Psoas muscle (tissue), 8 donors: ENCODE results near the gene BTBD9. TPM values are rescaled to one million over a fixed set of nuclear protein-coding genes. Genes with fewer than 3 reads are reported as not detected.
A peak's percentile ranks its signal among the peaks of the same experiment; 100 is the strongest.
"Not testable (repeated sequence)": the region's sequence is repeated elsewhere in the genome, so short reads cannot be mapped to it uniquely, and the experiment has no call there.

Source experiments
- ATAC-seq, 4 donors: fragments of 200-7000 bp; cut with Tn5 transposase; one replicate each; pipeline ENCODE4 v1.9.1; 2020; ENCODE audit warnings: moderate library complexity in 3 of 4, mild to moderate bottlenecking in 2 of 4
- DNase-seq, 2 donors: peaks; one replicate each; pipeline ENCODE4 v3.0.0-alpha.2; 2020
- H3K27ac ChIP-seq: fragments of 200-600 bp; one replicate; pipeline ENCODE4 v1.8.0; 2022
- H3K27me3 ChIP-seq, 3 donors: fragments of 200-600 bp in 1 of 3; one replicate each; pipeline versions ENCODE4 v1.6.1 to v1.8.0; 2013 to 2022; ENCODE audit warnings: low read length in 2 of 3, mild to moderate bottlenecking in 2 of 3, moderate library complexity in 1 of 3; ENCODE audit not compliant: insufficient read depth in 3 of 3
- H3K36me3 ChIP-seq, 2 donors: fragments of 200-600 bp in 1 of 2; one replicate each; pipeline versions ENCODE4 v1.6.1 to v1.8.0; 2013 to 2022; ENCODE audit warnings: low read depth in 1 of 2, mild to moderate bottlenecking in 1 of 2, moderate library complexity in 1 of 2; ENCODE audit not compliant: insufficient read depth in 1 of 2
- H3K4me1 ChIP-seq: fragments of 200-600 bp; one replicate; pipeline ENCODE4 v1.8.0; 2022
- H3K4me3 ChIP-seq: fragments of 200-600 bp; one replicate; pipeline ENCODE4 v1.8.0; 2022; ENCODE audit warnings: mild to moderate bottlenecking
- H3K9me3 ChIP-seq: fragments of 200-600 bp; one replicate; pipeline ENCODE4 v1.8.0; 2022
- WGBS, 3 donors: extraction: QIAGEN DNeasy Blood & Tissue Kit; methylation state at CpG; one replicate each; pipeline versions ENCODE4 v1.1.6 to v1.1.7; 2013; 5-methylcytosine and 5-hydroxymethylcytosine counted together
- intact Hi-C, 2 donors: fragments of 100-400 bp; cut with DNase I; formaldehyde crosslinking; loops; one replicate each; pipeline versions ENCODE4 v1.11.0 to v1.14.2; 2022
- polyA plus RNA-seq, 3 donors: library from polyadenylated mRNA; stranded (reverse); fragments of 200-250 nt; gene quantifications; one replicate each; pipeline ENCODE4 v1.2.3, GENCODE V29; 2013
- total RNA-seq, 4 donors: library from RNA; stranded (reverse); fragmentation: NEBNext Ultra II Directional in 2 of 4; extraction: Animal tissue kit (Norgen Biotek cat#: 25700) in 2 of 4; gene quantifications; one replicate each; pipeline versions ENCODE4 v1.2.1 to v1.2.4, GENCODE V29; 2021 to 2023
- TF ChIP-seq, protein P1 (sequence below): fragments of 200-600 bp; IDR thresholded peaks from one replicate; pipeline ENCODE4 v1.8.0; 2022; ENCODE audit warnings: antibody characterized with exemption
- donor health status: healthy with polysubstance abuse.
- donor health status: DM: no; HTN: no; CAD: no; lungs with moderate emphysema.
- donor health status: Bipolar disorder and iron deficiency.
- donor health status: healthy.
- donor health status: DM: yes; HTN: yes; CAD: no.
- donor health status: DM: no; HTN: no; CAD: no.
- donor health status: DM: no; HTN: no; CAD: no.
- donor health status: DM: yes; HTN: yes; CAD: no.

The BTBD9 gene
- total and polyA plus RNA-seq, 7 donors, result 2.3 to 10.9 (median 8.4) TPM

DNA sequence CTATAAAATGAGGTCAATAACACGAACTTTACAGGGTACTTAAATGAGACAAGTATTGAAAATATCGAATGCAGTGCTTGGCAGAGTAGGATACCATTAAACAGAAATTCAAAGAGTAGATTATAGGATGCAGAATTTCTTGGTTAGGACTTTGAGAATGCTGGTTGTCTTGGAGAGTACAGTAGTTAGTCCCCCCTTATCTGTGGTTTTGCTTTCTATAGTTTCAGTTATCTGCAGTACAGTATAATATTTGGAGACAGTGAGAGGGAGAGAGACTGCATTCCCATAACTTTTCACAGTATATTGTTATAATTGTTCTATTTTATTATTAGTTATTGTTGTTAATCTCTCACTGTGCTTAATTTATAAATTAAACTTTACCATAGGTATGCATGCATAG is 290.5 kb downstream of the BTBD9 start:
- DNase-seq, result no peak
- no peak overlapping the region for H3K27ac ChIP-seq
- H3K4me1 ChIP-seq, result peaks cover 13% of the 10 kb centered on the region
- TF ChIP-seq, protein P1, sequence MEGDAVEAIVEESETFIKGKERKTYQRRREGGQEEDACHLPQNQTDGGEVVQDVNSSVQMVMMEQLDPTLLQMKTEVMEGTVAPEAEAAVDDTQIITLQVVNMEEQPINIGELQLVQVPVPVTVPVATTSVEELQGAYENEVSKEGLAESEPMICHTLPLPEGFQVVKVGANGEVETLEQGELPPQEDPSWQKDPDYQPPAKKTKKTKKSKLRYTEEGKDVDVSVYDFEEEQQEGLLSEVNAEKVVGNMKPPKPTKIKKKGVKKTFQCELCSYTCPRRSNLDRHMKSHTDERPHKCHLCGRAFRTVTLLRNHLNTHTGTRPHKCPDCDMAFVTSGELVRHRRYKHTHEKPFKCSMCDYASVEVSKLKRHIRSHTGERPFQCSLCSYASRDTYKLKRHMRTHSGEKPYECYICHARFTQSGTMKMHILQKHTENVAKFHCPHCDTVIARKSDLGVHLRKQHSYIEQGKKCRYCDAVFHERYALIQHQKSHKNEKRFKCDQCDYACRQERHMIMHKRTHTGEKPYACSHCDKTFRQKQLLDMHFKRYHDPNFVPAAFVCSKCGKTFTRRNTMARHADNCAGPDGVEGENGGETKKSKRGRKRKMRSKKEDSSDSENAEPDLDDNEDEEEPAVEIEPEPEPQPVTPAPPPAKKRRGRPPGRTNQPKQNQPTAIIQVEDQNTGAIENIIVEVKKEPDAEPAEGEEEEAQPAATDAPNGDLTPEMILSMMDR, result no peak
- no peaks in the 10 kb centered on the region for H3K9me3 ChIP-seq
- WGBS, 3 donors, result 94 to 97% (median 96%) methylated on average over 2 of the region's 2 CpGs
- intact Hi-C loops, result no loop called here
- H3K36me3 ChIP-seq, result no peaks in the 10 kb centered on the region
- no peak for ATAC-seq
- no peak overlapping the region for H3K4me3 ChIP-seq
- no peaks in the 10 kb centered on the region for H3K27me3 ChIP-seq

DNA sequence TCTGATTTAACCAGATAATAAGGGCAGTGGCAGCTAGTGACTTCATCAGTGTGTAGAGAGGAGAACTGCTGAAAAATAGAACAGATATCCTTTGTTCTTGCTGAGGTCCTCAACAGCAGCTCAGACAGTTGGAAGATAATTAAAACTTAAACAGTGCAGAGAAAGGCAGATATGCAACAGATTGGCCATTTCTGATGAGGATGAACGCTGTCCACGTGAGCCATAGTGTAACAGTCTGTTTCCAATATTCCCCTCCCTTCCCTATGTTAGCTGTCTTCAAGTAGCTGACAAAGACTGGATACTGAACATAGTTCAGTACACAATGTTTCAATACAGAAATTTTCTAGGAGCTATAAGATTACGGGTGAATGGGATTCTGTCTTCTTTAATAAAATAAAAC is 291.4 kb downstream of the BTBD9 start:
- WGBS, 3 donors, result 80 to 91% (median 84%) methylated on average over 3 of the region's 3 CpGs
- Histone ChIP-seq H3K36me3 (peaks cover 0 to 3% of the 10 kb centered on the region in 2 donors), H3K27me3 (no peaks in the 10 kb centered on the region), H3K9me3 (no peaks in the 10 kb centered on the region), H3K27ac (no peak overlapping the region), H3K4me1 (peaks cover 13% of the 10 kb centered on the region), H3K4me3 (no peak overlapping the region)
- intact Hi-C loops, result no loop called here
- DNase-seq (no peak), ATAC-seq (no peak)
- TF ChIP-seq, protein P1, result no peak

DNA sequence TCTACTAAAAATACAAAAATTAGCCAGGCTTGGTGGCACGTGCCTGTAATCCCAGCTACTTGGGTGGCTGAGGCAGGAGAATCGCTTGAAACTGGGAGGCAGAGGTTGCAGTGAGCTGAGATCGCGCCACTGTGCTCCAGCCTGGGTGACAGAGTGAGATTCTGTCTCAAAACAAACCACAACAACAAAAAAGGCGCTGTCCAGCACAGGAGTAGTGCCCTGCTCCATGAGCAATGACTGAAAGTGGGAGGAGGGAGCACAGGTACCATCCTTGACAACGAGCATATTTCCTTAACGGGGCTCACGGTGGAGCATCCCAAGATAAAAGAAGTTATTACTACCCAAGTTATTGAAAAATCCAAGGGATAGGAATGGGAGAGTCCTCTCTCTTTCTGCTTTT is 291.9 kb downstream of the BTBD9 start:
- H3K4me3 ChIP-seq, H3K27ac ChIP-seq, H3K36me3 ChIP-seq, H3K9me3 ChIP-seq, DNase-seq, H3K27me3 ChIP-seq, ATAC-seq, intact Hi-C loops: not testable (repeated sequence)
- H3K4me1 ChIP-seq, result peaks cover 13% of the 10 kb centered on the region
- WGBS, 3 donors, result 91 to 93% (median 92%) methylated on average over 8 of the region's 8 CpGs

DNA sequence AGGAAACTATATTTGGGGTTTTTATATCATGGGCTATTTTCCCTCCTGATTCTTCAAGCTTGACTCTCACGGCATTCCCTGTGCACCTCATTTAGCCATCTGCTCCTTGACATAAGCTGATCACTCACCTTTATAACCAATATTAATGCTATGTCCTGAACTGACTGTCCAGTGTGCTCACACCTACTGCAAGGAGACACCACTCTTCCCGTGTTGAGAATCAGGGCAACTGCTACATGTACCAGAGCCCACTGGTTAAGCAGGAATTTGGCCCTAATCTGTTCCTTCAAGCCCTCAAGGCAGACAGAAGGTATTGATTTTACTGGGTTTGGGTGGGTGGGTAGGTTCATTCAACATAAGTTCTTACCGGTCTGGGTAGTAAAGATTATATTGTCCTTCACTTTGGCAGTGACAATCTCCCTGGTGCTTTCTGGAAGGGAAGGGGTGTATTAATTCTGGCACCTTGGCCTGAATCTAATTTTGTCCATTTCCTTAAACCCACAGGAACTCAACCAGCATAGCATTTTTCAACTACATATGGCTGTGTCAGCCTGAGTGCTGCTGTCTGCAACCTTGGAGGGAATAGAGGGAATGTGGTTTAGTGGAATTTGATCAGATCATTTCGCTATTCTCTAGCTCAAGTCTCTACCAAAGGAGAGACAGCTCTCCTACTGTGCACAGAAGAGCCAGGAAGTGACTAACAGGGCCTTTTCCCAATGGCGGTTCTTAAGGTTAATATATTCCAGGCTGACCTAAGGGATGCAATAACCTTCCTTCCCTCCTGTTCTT is 293.2 kb downstream of the BTBD9 start:
- H3K9me3 ChIP-seq, result no peaks in the 10 kb centered on the region
- H3K27ac ChIP-seq, result no peak overlapping the region
- peaks cover 13% of the 10 kb centered on the region for H3K4me1 ChIP-seq
- 63 to 86% (median 76%) methylated on average over 5 of the region's 5 CpGs for WGBS, 3 donors
- TF ChIP-seq, protein P1, result no peak
- H3K4me3 ChIP-seq, result no peak overlapping the region
- intact Hi-C loops, result no loop called here
- H3K27me3 ChIP-seq, result no peaks in the 10 kb centered on the region
- ATAC-seq (peak in 2 of 4 donors; percentile 35 to 37), DNase-seq (no peak)
- H3K36me3 ChIP-seq, result peaks cover 0 to 3% of the 10 kb centered on the region in 2 donors

DNA sequence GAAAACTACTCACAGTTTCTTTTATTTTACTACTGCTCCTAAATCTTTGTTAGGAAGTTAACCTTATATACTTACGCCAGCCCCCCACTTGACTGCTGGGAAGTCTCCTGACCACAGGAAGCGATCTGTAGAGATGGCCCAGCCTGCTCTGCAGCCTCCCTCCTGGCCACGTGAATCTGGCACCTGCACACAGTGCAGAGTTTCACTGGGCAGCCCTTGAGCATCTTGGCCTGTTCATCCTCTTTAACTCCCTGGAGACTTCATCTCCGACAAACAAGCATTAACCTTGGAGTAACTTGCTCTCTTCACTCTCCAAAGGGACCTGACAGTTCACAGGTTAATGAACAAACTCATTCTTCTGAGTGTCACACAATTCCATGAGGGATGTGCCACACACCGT is 294.1 kb downstream of the BTBD9 start:
- DNase-seq (no peak), ATAC-seq (peak in 3 of 4 donors; percentile 53 to 62 (median 58))
- WGBS, 3 donors, result 42 to 48% (median 46%) methylated on average over 5 of the region's 5 CpGs
- TF ChIP-seq, protein P1, result no peak
- peaks cover 0 to 3% of the 10 kb centered on the region in 2 donors for H3K36me3 ChIP-seq
- H3K4me1 ChIP-seq, result peaks cover 13% of the 10 kb centered on the region
- H3K27me3 ChIP-seq, result no peaks in the 10 kb centered on the region
- no peak overlapping the region for H3K4me3 ChIP-seq
- H3K9me3 ChIP-seq, result no peaks in the 10 kb centered on the region
- no peak overlapping the region for H3K27ac ChIP-seq
- intact Hi-C loops, result no loop called here
